ENCODE measurements around the gene OR4D2.

- no peak for TF ChIP-seq POLR2A (IDR thresholded peaks at IDR 0.05)
- TF ChIP-seq, protein P1, sequence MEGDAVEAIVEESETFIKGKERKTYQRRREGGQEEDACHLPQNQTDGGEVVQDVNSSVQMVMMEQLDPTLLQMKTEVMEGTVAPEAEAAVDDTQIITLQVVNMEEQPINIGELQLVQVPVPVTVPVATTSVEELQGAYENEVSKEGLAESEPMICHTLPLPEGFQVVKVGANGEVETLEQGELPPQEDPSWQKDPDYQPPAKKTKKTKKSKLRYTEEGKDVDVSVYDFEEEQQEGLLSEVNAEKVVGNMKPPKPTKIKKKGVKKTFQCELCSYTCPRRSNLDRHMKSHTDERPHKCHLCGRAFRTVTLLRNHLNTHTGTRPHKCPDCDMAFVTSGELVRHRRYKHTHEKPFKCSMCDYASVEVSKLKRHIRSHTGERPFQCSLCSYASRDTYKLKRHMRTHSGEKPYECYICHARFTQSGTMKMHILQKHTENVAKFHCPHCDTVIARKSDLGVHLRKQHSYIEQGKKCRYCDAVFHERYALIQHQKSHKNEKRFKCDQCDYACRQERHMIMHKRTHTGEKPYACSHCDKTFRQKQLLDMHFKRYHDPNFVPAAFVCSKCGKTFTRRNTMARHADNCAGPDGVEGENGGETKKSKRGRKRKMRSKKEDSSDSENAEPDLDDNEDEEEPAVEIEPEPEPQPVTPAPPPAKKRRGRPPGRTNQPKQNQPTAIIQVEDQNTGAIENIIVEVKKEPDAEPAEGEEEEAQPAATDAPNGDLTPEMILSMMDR (IDR thresholded peaks at IDR 0.05) = no peak
Measured at GRCh38 chr17:58148609-58149008, 18.2 kb upstream of the OR4D2 start.
